Ovary (tissue), 9 donors: ENCODE data around the gene TMEM247. TPM values are rescaled to one million over a fixed set of nuclear protein-coding genes. Genes with fewer than 3 reads are reported as not detected.

Experiments
- DNase-seq, 5 donors: peaks; one replicate each; pipeline ENCODE4 v3.0.0-alpha.2; 2019 to 2020
- H3K27ac ChIP-seq, 2 donors: fragments of 200-600 bp; one replicate each; pipeline versions ENCODE4 v1.5.1 to v1.8.0; 2019 to 2022
- H3K27me3 ChIP-seq: fragments of 200-600 bp; one replicate; pipeline ENCODE4 v1.8.0; 2022
- H3K36me3 ChIP-seq: fragments of 200-600 bp; sonication (generic); one replicate; pipeline ENCODE4 v1.5.1; 2019
- H3K4me1 ChIP-seq: one replicate; pipeline ENCODE4 v1.8.1; 2013; ENCODE audit warnings: mild to moderate bottlenecking, moderate library complexity; ENCODE audit not compliant: insufficient read depth
- H3K4me3 ChIP-seq: fragments of 200-600 bp; sonication (generic); one replicate; pipeline ENCODE4 v1.5.1; 2017
- H3K9me3 ChIP-seq, 2 donors: fragments of 200-600 bp in 1 of 2; sonication (generic) in 1 of 2; one replicate each; pipeline versions ENCODE4 v1.5.1 to v1.8.1; 2013 to 2019; ENCODE audit warnings: mild to moderate bottlenecking in 1 of 2, moderate library complexity in 1 of 2
- EP300 ChIP-seq: sonication (generic); formaldehyde crosslinking; IDR thresholded peaks from one replicate; pipeline ENCODE4 v1.6.1; 2017; ENCODE audit warnings: antibody characterized with exemption
- POLR2A ChIP-seq: fragments of 450-650 bp; IDR thresholded peaks from one replicate; pipeline ENCODE4 v1.6.1; 2017; ENCODE audit warnings: antibody characterized with exemption, mild to moderate bottlenecking, moderate library complexity
- WGBS, 3 donors: extraction: QIAGEN DNeasy Blood & Tissue Kit in 1 of 3; methylation state at CpG; one replicate each; pipeline versions ENCODE4 v1.1.5 to v1.1.7; 2013 to 2017; 5-methylcytosine and 5-hydroxymethylcytosine counted together
- intact Hi-C, 4 donors: fragments of 100-400 bp; cut with DNase I; formaldehyde crosslinking; loops; one replicate each; pipeline versions ENCODE4 v1.11.0 to v1.15.1; 2022 to 2023
- polyA plus RNA-seq, 2 donors: library from polyadenylated mRNA; stranded (reverse); fragments of 200-250 nt in 1 of 2; fragments of 350-450 nt in 1 of 2; fragmentation: Illumina TruSeq in 1 of 2; extraction: RNeasy Lipid Tissue Mini Kit (QIAGEN cat#74804) in 1 of 2; gene quantifications; one replicate each; pipeline ENCODE4 v1.2.3, GENCODE V29; 2013 to 2014
- total RNA-seq, 7 donors: library from RNA; depleted of rRNA in 2 of 7; stranded (reverse); fragments of >200 nt in 2 of 7; fragmentation: NEBNext Ultra II Directional in 3 of 7; extraction: Animal tissue kit (Norgen Biotek cat#: 25700) in 3 of 7; gene quantifications; one replicate each; pipeline versions ENCODE4 v1.1.0 to v1.2.4, GENCODE V29; 2016 to 2023
- TF ChIP-seq, protein P1 (sequence below), 3 donors: fragments of 450-650 bp in 2 of 3; fragments of 200-600 bp in 1 of 3; IDR thresholded peaks; one replicate each; pipeline versions ENCODE4 v1.5.1 to v1.8.0; 2016 to 2022; ENCODE audit warnings: antibody characterized with exemption in 3 of 3, mild to moderate bottlenecking in 1 of 3
- donor health status: DM: no; HTN: no; CAD: no; lungs with moderate emphysema.
- donor health status: DM: no; HTN: no; CAD: no.
- donor health status: Bipolar disorder and iron deficiency.
- donor health status: DM: yes; HTN: yes; CAD: no.
- donor health status: DM: no; HTN: no; CAD: no.
- donor health status: DM: yes; HTN: yes; CAD: no.

TMEM247 gene
- total and polyA plus RNA-seq, 9 donors = not detected

DNA sequence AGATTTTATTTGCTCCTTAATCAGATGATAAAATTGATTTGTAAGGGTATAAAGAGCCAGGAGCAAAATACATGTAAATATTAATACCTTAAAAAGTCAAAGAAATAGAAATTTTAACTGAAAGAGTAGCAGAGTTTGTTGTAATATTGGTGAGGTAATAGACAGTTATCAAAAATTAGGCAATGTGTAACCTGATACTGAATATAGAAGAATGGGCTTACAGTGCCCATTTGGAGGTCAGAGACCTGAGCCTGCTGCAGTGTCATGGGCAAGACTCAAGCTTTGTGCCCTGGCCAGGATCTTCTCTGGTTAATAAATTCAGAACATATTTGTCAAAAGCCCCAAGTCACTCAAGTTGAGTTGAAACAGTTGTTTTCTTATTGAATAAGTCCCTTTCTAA, 29.7 kb upstream of the TMEM247 start:
- H3K27ac ChIP-seq = no peak overlapping the region
- H3K4me1 ChIP-seq = no peaks in the 10 kb centered on the region
- H3K4me3 ChIP-seq = no peak overlapping the region
- no peaks in the 10 kb centered on the region for H3K9me3 ChIP-seq
- H3K36me3 ChIP-seq = no peaks in the 10 kb centered on the region
- H3K27me3 ChIP-seq = no peaks in the 10 kb centered on the region
- no peak for DNase-seq
- intact Hi-C loops = no loop called here
- TF ChIP-seq EP300 = no peak
- TF ChIP-seq, protein P1, sequence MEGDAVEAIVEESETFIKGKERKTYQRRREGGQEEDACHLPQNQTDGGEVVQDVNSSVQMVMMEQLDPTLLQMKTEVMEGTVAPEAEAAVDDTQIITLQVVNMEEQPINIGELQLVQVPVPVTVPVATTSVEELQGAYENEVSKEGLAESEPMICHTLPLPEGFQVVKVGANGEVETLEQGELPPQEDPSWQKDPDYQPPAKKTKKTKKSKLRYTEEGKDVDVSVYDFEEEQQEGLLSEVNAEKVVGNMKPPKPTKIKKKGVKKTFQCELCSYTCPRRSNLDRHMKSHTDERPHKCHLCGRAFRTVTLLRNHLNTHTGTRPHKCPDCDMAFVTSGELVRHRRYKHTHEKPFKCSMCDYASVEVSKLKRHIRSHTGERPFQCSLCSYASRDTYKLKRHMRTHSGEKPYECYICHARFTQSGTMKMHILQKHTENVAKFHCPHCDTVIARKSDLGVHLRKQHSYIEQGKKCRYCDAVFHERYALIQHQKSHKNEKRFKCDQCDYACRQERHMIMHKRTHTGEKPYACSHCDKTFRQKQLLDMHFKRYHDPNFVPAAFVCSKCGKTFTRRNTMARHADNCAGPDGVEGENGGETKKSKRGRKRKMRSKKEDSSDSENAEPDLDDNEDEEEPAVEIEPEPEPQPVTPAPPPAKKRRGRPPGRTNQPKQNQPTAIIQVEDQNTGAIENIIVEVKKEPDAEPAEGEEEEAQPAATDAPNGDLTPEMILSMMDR (IDR thresholded peaks at IDR 0.05) = no peak
- TF ChIP-seq POLR2A = no peak

DNA sequence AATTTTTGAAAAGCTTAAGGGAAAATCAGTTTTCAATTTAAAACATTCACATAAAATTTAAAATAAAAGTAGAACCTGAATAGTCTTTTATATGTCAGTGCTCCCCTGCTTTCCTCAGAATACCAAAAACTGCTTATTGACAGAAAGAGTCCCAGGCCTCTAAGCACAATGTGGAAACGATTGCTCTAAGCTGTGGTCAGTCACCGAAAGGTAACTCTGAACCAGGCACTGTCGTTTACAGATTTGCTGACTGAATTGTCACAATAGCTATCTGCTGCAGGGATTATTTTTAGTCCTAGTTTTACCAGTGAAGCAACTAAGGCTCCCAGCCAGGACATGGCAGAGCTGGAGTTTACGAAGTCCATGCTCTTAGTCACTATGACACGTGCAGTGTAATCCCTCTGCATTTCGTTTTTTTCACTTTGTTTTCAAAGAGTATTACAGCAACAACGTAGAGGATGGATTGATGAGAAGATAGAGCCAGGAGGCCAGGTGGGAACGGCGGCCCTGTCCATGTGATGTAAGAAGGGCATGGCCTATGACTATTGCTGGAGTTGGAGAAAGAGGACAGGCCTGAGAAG, 28.1 kb upstream of the TMEM247 start:
- no peak for DNase-seq
- TF ChIP-seq EP300 (no peak), POLR2A (no peak)
- TF ChIP-seq, protein P1 (IDR thresholded peaks at IDR 0.05) = no peak
- intact Hi-C loops = no loop called here
- 73 to 78% (median 75%) methylated on average over 9 of the region's 9 CpGs for WGBS, 3 donors
- H3K27me3 ChIP-seq = no peaks in the 10 kb centered on the region
- no peak overlapping the region for H3K27ac ChIP-seq
- H3K9me3 ChIP-seq = no peaks in the 10 kb centered on the region
- H3K4me1 ChIP-seq = no peaks in the 10 kb centered on the region
- H3K4me3 ChIP-seq = no peak overlapping the region
- H3K36me3 ChIP-seq = no peaks in the 10 kb centered on the region

DNA sequence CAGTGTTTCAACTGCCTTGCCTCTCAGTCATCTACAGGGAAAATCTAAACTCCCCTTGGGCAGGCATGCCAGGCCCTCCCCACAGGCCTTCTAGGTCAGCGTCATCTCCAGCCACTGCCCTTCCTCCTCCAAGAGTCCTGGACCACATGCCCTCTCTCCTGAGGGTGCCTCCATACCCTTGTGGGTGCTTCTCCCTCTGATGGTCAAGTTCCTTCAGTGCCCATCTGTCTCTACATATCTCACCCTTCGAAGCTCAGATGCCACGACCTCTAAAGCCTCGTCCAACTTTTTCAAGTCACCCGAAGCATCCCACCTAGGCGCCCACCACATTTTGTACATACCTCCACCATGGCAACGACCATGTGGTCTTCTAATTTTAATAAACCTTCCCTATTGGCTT, 22.6 kb upstream of the TMEM247 start:
- no peak for TF ChIP-seq EP300
- TF ChIP-seq POLR2A = no peak
- TF ChIP-seq, protein P1 (IDR thresholded peaks at IDR 0.05) = no peak

DNA sequence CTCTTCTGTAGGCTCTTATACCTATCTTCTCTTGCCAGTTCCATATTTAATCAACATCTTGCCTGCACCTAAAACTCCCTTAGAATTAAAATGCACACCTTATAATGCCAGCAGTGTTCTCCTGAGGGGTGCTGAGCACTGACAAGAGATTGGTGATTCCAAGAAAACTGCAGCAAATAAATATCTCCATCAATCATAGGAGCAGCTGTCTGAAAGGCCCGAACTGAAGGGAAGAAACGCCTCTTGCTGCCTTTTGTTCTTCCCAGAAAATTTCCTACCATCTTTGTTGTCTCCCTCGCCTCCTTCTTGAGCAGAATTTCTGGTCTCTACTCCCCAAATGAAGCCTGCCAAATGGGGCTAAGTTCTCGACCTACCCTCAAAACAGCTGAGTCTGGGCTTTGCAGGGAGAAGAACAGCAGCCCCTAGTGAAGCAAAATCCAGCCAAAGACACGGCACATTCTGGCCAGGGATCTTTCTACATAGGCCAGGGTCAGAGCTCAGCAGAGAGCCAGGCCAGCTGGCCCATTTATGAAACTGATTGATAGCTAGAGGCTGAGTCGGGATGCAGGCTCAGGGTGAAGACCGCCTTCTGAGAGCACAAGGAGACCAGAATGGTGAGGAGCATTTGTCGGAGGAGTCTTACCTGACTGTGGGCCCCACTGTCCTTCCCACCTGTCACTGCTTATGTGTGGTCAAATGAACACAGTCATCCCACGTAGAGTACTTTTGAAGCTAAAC, 20.4 kb upstream of the TMEM247 start:
- 68 to 84% (median 78%) methylated on average over 9 of the region's 9 CpGs for WGBS, 3 donors
- Histone ChIP-seq H3K36me3 (no peaks in the 10 kb centered on the region), H3K4me1 (peaks cover 5% of the 10 kb centered on the region), H3K27ac (no peak overlapping the region), H3K27me3 (no peaks in the 10 kb centered on the region), H3K9me3 (no peaks in the 10 kb centered on the region), H3K4me3 (no peak overlapping the region)
- no peak for DNase-seq
- intact Hi-C loops = no loop called here
- TF ChIP-seq POLR2A (no peak), EP300 (no peak)
- TF ChIP-seq, protein P1 (IDR thresholded peaks at IDR 0.05) = no peak

More for the DNA sequence above, 22.6 kb upstream of the TMEM247 start:
- Histone ChIP-seq H3K9me3 (no peaks in the 10 kb centered on the region), H3K4me3 (no peak overlapping the region), H3K4me1 (peaks cover 5% of the 10 kb centered on the region), H3K27ac (no peak overlapping the region), H3K27me3 (no peaks in the 10 kb centered on the region), H3K36me3 (no peaks in the 10 kb centered on the region)
- intact Hi-C loops = no loop called here
- no peak for DNase-seq
- 93 to 97% (median 96%) methylated on average over 7 of the region's 7 CpGs for WGBS, 3 donors
